Measurements from ENCODE around the gene TMEM120A. TPM values are rescaled to one million over a fixed set of nuclear protein-coding genes. Genes with fewer than 3 reads are reported as not detected.

TMEM120A gene
- total and polyA plus RNA-seq, 2 experiments from 2014 or later = 50.7 to 91.1 TPM

GRCh38 chr7:75989500-75990388, 4.7 kb downstream of the TMEM120A start:
- no peaks in the 10 kb centered on the region for H3K36me3 ChIP-seq (replicated peaks; ENCODE audit: insufficient read depth, low read depth)
- DNase-seq (ENCODE audit: low spot score) = no peak
- H4K20me1 ChIP-seq (ENCODE audit: insufficient read depth, poor library complexity, severe bottlenecking) = no peaks in the 10 kb centered on the region
- no peaks in the 10 kb centered on the region for H3K9me2 ChIP-seq (replicated peaks; ENCODE audit: insufficient read depth)
- peaks cover 8% of the 10 kb centered on the region for H3K4me1 ChIP-seq (ENCODE audit: insufficient read depth)
- no peak overlapping the region for H3K4me3 ChIP-seq
- H2AFZ ChIP-seq = no peak overlapping the region
- TF ChIP-seq CTCF (IDR thresholded peaks at IDR 0.05; ENCODE audit: poor library complexity) = no peak
- TF ChIP-seq EZH2phosphoT487 (IDR thresholded peaks at IDR 0.05; ENCODE audit: low read depth, severe bottlenecking, unreplicated experiment) = no peak
- TF ChIP-seq EZH2 (IDR thresholded peaks at IDR 0.05; ENCODE audit: borderline replicate concordance) = no peak
- no peaks in the 10 kb centered on the region for H3K27me3 ChIP-seq
- WGBS (ENCODE audit: low lambda C conversion rate, missing lambda C conversion rate) = 79% methylated on average over 17 of the region's 21 CpGs
- H3K4me2 ChIP-seq = no peak overlapping the region
- H3K79me2 ChIP-seq = no peaks in the 10 kb centered on the region
- H3K9me3 ChIP-seq (ENCODE audit: low read depth) = no peaks in the 10 kb centered on the region
- H3K27ac ChIP-seq = no peak overlapping the region

DNA sequence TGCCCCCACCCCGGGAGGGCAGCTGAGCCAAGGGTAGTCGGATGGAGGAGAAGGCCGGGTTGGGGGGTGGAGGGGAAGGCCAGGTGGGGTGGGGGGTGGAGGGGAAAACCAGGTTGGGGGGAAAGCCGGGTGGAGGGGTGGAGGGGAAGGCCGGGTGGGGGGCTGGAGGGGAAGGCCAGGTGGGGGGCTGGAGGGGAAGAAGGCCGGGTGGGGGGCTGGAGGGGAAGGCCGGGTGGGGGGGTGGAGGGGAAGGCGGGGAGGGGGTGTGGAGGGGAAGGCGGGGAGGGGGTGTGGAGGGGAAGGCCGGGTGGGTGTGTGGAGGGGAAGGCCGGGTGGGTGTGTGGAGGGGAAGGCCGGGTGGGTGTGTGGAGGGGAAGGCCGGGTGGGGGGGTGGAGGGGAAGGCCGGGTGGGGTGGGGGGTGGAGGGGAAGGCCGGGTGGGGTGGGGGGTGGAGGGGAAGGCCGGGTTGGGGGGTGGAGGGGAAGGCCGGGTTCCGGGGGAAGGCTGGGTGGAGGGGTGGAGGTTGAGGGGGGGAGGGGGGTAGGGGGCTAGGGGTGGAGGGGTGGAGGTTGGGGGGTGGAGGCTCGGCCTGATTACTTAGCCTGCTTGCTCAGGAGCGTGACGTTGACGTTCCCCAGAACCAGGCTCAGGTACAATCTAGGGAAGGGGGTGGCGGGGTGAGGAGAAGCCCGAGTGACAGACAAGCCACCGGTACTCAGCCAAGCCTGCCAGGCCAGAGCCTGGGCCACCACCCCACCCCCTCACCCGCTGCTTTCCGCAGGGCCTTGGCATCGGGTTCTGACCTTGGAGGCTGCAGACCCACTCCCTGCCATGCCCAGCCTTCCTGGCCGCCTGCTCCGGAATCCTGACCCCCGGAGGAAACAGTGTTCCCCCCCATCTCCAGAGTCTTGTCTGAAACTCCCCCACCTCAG, 5.6 kb downstream of the TMEM120A start:
- TF ChIP-seq EZH2 (IDR thresholded peaks at IDR 0.05; ENCODE audit: borderline replicate concordance) = no peak
- no peak for TF ChIP-seq EZH2phosphoT487 (IDR thresholded peaks at IDR 0.05; ENCODE audit: low read depth, severe bottlenecking, unreplicated experiment)
- TF ChIP-seq CTCF (IDR thresholded peaks at IDR 0.05; ENCODE audit: poor library complexity) = no peak
- no peaks in the 10 kb centered on the region for H3K79me2 ChIP-seq
- H3K9me2 ChIP-seq (replicated peaks; ENCODE audit: insufficient read depth) = no peaks in the 10 kb centered on the region
- no peak overlapping the region for H3K4me2 ChIP-seq
- DNase-seq (ENCODE audit: low spot score) = no peak
- WGBS (ENCODE audit: low lambda C conversion rate, missing lambda C conversion rate) = 67% methylated on average over 3 of the region's 31 CpGs
- H2AFZ ChIP-seq = no peak overlapping the region
- no peak overlapping the region for H3K27ac ChIP-seq
- no peaks in the 10 kb centered on the region for H3K9me3 ChIP-seq (ENCODE audit: low read depth)
- H3K4me3 ChIP-seq = no peak overlapping the region
- no peaks in the 10 kb centered on the region for H4K20me1 ChIP-seq (ENCODE audit: insufficient read depth, poor library complexity, severe bottlenecking)
- H3K27me3 ChIP-seq = no peaks in the 10 kb centered on the region
- H3K4me1 ChIP-seq (ENCODE audit: insufficient read depth) = peaks cover 8% of the 10 kb centered on the region
- no peaks in the 10 kb centered on the region for H3K36me3 ChIP-seq (replicated peaks; ENCODE audit: insufficient read depth, low read depth)

DNA sequence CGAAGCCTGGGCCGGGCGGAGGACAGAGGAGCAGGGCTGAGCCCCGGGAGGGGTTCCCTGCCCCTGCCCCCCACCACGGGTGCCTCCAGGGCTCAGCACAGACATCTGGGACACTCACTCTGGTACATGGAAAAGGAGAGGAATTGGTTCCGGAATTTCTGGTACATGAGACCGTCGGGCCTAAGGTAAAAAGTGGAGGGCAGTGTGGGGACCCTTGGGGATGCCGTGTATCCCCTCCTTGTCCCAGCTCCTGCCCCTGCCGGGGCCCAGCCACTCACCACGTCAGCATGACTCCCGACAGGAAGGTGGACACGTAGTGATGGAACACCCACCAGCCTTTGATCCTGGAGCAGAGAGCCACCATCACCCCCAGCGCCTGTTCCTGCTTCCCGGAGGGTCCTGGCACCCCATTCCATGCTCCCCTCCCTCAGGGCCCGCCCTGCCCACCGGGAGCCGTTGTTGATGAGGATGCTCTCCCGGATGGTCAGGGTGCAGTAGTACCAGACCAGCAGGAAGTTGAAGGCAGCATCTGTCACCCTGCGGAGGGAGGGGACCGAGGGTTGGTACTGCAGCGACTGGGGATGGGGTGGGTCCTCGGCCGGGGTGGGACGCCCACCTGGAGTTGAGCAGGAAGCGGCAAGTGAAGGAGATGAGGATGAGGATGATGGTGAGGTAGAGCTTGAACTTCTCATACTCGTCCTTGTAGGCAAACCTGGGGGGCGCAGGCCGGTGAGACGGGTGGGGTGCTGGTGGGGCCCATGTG, 6.4 kb downstream of the TMEM120A start:
- peaks cover under 1% of the 10 kb centered on the region for H3K4me1 ChIP-seq (ENCODE audit: insufficient read depth)
- no peak for DNase-seq (ENCODE audit: low spot score)
- no peak overlapping the region for H3K4me3 ChIP-seq
- no peak overlapping the region for H3K27ac ChIP-seq
- H3K9me2 ChIP-seq (replicated peaks; ENCODE audit: insufficient read depth) = no peaks in the 10 kb centered on the region
- TF ChIP-seq EZH2phosphoT487 (IDR thresholded peaks at IDR 0.05; ENCODE audit: low read depth, severe bottlenecking, unreplicated experiment) (no peak), CTCF (IDR thresholded peaks at IDR 0.05; ENCODE audit: poor library complexity) (no peak)
- H3K4me2 ChIP-seq = no peak overlapping the region
- H3K9me3 ChIP-seq (ENCODE audit: low read depth) = no peaks in the 10 kb centered on the region
- H4K20me1 ChIP-seq (ENCODE audit: insufficient read depth, poor library complexity, severe bottlenecking) = no peaks in the 10 kb centered on the region
- no peaks in the 10 kb centered on the region for H3K27me3 ChIP-seq
- H3K36me3 ChIP-seq (replicated peaks; ENCODE audit: insufficient read depth, low read depth) = no peaks in the 10 kb centered on the region
- H3K79me2 ChIP-seq = no peaks in the 10 kb centered on the region
- 89% methylated on average over 29 of the region's 30 CpGs for WGBS (ENCODE audit: low lambda C conversion rate, missing lambda C conversion rate)
- H2AFZ ChIP-seq = no peak overlapping the region

Measured in hepatocyte (in vitro differentiated cells).